IMR-90 (cell line): ENCODE measurements around the gene NBPF10.
"Not testable (repeated sequence)": the region's sequence is repeated elsewhere in the genome, so short reads cannot be mapped to it uniquely, and the experiment has no call there.

Source experiments
- BHLHE40 ChIP-seq: fragments of 150-350 bp; IDR thresholded peaks from 2 replicates; pipeline ENCODE4 v1.6.1; 2016; ENCODE audit warnings: mild to moderate bottlenecking, low read depth, low read length
- CEBPB ChIP-seq: IDR thresholded peaks from 2 replicates; pipeline ENCODE4 v1.6.1; 2012; ENCODE audit warnings: low read depth, low read length, improper control_type of control experiment
- CHD1 ChIP-seq: IDR thresholded peaks from 2 replicates; pipeline ENCODE4 v1.6.1; 2012; ENCODE audit warnings: low read depth, low read length, improper control_type of control experiment
- CTCF ChIP-seq: conservative IDR thresholded peaks from 2 replicates; pipeline ENCODE4 v1.5.1; 2012; ENCODE audit warnings: mild to moderate bottlenecking, low read depth, low read length, improper control_type of control experiment
- FOS ChIP-seq: fragments of 150-350 bp; IDR thresholded peaks from 2 replicates; pipeline ENCODE4 v1.6.1; 2016; ENCODE audit warnings: low read depth, low read length
- MXI1 ChIP-seq: IDR thresholded peaks from 2 replicates; pipeline ENCODE4 v1.6.1; 2012; ENCODE audit warnings: low read depth, mild to moderate bottlenecking, low read length, moderate library complexity, borderline replicate concordance
- POLR2A ChIP-seq: IDR thresholded peaks from 2 replicates; pipeline ENCODE4 v1.6.1; 2012; ENCODE audit warnings: mild to moderate bottlenecking, low read depth, low read length
- RCOR1 ChIP-seq: IDR thresholded peaks from 2 replicates; pipeline ENCODE4 v1.6.1; 2012; ENCODE audit warnings: mild to moderate bottlenecking, low read length, improper control_type of control experiment; ENCODE audit not compliant: insufficient replicate concordance
- SMC3 ChIP-seq: fragments of 150-350 bp; IDR thresholded peaks from 2 replicates; pipeline ENCODE4 v1.6.1; 2016; ENCODE audit warnings: low read depth, mild to moderate bottlenecking, antibody characterized with exemption, low read length, moderate library complexity

GRCh38 chr1:146144465-146144864 is at the start of gene NBPF10:
- not testable (repeated sequence) for TF ChIP-seq CEBPB, POLR2A, CTCF, BHLHE40, MXI1, RCOR1, CHD1, SMC3, FOS
